VCaP (cell line): ENCODE results near the gene TMEM132D.

ENCODE experiments used
- H3K27ac ChIP-seq: fragments of 450-650 bp; 2 replicates; pipeline ENCODE4 v1.5.1; 2017
- TF ChIP-seq, protein P1 (sequence below): fragments of 450-650 bp; conservative IDR thresholded peaks from 2 replicates; pipeline ENCODE4 v1.5.1; 2017; ENCODE audit warnings: mild to moderate bottlenecking, moderate library complexity

Gene TMEM132D

DNA sequence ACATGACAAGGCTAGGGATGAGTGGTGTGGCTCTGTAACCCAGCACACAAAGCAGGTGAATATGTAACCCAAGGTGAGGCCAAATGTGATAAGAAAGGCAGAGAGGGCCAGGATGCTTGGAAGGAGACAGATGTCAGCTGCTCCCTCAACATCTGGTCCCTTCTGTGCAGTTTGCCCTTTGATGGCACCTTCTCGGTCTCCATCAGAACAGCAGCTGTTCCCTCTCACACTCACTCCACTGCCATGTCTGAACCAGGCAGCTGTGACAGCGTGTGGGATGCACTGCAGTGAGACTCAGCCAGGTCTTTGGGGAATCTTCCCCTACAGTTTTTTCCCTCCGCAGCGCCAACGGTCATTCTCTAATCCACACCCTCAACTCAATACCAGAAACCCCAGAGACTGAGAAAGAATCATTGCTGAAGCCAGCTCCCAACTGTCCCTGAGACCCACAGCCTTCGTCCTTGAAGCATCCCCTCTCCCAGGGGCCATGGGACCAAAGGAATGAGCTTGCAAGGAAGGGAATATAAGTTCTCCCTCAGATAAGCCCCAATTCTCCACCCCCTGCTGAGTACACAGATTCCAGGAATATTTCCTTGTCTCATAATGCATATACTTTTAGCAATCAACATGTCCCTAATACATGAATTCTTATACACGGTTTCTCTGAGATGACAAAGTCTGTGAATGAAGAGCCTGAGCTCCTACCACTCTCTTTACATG is 820.5 kb downstream of the TMEM132D start:
- TF ChIP-seq, protein P1, sequence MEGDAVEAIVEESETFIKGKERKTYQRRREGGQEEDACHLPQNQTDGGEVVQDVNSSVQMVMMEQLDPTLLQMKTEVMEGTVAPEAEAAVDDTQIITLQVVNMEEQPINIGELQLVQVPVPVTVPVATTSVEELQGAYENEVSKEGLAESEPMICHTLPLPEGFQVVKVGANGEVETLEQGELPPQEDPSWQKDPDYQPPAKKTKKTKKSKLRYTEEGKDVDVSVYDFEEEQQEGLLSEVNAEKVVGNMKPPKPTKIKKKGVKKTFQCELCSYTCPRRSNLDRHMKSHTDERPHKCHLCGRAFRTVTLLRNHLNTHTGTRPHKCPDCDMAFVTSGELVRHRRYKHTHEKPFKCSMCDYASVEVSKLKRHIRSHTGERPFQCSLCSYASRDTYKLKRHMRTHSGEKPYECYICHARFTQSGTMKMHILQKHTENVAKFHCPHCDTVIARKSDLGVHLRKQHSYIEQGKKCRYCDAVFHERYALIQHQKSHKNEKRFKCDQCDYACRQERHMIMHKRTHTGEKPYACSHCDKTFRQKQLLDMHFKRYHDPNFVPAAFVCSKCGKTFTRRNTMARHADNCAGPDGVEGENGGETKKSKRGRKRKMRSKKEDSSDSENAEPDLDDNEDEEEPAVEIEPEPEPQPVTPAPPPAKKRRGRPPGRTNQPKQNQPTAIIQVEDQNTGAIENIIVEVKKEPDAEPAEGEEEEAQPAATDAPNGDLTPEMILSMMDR = no peak
- H3K27ac ChIP-seq = no peak overlapping the region

DNA sequence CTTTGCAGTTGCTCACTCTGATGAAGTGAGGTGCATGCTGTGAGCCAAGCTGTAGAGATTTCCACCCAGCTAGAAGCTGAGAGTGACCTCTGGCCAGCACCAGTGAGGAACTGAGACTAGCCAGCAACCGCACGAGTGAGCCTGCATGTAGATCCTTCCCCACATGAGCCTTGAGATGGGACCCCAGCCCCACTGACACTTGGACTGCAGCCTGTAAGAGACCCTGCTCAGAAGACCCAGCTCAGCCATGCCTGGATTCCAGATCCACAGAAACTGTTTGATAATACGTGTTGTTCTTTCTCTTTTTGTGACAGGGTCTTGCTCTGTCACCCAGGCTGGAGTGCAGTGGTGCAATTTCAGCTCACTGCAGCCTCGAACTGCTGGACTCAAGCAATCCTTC is 821.4 kb downstream of the TMEM132D start:
- TF ChIP-seq, protein P1 = no peak
- no peak overlapping the region for H3K27ac ChIP-seq

GRCh38 chr12:129081755-129082250 is 822.0 kb downstream of the TMEM132D start:
- TF ChIP-seq, protein P1 = no peak
- H3K27ac ChIP-seq = no peak overlapping the region

DNA sequence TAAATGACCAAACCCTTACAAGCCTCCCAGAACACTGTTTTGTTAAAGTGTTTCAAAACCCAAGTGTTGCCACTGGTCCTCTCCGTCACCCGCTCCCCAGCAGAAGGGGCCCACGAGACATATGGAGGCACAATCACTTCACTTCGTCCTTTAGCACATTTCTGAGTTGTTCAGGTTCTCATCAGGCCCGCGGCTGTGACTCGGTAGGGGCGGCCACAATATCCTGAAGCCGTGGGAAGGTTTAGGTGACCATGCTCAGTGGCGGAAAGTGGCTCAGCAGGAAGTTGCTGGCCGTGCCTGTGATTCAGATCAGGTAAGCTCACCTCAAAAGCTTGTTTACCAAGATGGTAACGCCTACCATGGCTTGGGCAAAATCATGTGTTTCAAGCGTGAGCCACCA is 823.0 kb downstream of the TMEM132D start:
- H3K27ac ChIP-seq = no peak overlapping the region
- TF ChIP-seq, protein P1 = no peak

GRCh38 chr12:129080391-129080790 is 823.4 kb downstream of the TMEM132D start:
- H3K27ac ChIP-seq = no peak overlapping the region
- TF ChIP-seq, protein P1 = no peak

- H3K27ac ChIP-seq = no peak overlapping the region
- TF ChIP-seq, protein P1 = no peak
Observed at GRCh38 chr12:129079719-129080118, 824.1 kb downstream of the TMEM132D start.

DNA sequence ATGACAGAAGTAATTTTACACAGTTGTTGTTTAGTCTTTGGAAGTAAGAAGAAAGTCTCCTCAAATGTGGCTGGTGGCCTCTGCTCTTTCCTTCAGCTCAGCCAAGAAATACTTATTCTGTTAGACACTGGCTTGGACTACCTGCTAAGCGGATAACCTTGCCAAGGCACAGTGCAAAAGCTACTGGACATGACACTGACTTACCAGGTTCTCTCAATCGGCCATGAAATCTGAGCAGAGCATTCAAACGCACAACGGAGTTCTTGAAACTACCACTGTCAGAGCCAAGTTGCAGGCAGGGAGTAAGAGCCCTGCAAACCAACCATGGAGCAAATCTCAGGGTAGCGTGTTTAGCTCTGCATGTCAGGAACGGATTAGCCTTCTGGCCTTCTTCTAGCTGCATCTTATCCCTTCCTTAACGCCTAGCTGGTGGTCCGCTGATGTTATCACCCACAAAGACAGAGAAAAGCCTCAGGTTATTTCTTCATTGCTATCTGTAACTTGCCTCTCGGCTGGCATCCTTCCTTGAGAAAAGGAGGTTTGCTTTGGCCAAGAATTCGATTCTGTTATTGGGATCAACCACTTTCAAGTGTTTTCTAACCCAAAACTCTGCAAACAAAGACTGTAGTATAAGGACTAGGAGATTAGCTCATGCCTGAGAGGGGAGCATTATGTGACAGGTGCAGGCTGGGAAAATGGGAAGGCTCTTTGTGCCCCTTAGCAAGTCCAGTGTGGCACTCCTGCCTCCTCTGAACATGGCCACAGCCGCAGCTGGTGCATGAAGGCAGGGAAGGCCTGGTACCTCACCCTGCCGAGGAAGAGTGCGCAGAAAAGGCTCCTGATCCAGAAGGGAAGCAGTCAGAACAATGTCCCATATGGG is 827.1 kb downstream of the TMEM132D start:
- TF ChIP-seq, protein P1 = no peak
- no peak overlapping the region for H3K27ac ChIP-seq
